HG02678 (cell line): ENCODE data around the gene NTF4.

Experiments
- ATAC-seq: cut with Tn5 transposase; IDR thresholded peaks from one replicate; pipeline ENCODE4 v1.9.1; 2021; ENCODE audit warnings: mild to moderate bottlenecking, moderate library complexity; ENCODE audit not compliant: unreplicated experiment

Gene NTF4, protein sequence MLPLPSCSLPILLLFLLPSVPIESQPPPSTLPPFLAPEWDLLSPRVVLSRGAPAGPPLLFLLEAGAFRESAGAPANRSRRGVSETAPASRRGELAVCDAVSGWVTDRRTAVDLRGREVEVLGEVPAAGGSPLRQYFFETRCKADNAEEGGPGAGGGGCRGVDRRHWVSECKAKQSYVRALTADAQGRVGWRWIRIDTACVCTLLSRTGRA

DNA sequence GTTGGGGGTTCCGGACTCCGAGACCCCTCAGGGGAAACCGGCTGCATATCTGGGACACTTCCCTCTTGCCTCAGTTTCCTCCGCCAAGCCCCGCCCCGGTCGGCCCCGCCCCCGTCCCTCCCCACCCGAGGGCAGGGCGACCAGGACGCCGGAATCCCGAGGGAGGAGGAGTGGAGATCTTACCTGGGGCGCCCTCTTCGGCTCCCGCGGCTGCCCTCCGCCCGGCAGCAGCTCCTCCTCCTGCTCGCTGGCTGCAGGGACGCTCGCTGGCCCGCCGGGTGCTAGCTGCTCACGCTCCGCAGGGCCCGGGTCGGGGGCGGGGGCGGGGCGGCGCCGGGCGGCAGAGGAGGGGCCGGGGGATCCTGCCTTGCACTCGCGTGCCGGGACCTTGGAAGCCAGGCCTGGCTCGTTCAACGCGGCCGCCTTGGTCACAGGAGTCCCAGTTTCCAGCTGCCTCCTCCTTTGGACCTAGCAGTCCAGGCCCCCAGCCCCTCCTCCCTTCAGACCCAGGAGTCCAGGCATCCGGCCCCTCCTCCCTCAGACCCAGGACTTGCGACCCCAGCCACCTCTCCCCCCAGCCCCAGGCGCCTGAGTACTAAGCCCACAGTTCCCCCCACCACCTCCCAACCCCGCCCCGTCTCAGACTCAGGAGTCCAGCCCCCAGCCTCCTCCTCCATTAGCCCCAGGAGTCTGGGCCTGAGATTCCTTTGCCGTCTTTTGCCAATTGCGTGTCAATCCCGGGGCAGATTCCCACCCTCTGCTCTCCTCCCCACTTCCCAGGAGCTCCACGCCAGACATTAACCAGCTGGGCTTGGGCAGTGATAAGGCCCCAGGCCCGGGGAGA lies at the start of gene NTF4:
Gene NTF4, minus strand, starts transcription at position 51 of the 844 bp plus-strand sequence. CDS start 2,821 bp downstream, outside the sequence.
- no peak for ATAC-seq

DNA sequence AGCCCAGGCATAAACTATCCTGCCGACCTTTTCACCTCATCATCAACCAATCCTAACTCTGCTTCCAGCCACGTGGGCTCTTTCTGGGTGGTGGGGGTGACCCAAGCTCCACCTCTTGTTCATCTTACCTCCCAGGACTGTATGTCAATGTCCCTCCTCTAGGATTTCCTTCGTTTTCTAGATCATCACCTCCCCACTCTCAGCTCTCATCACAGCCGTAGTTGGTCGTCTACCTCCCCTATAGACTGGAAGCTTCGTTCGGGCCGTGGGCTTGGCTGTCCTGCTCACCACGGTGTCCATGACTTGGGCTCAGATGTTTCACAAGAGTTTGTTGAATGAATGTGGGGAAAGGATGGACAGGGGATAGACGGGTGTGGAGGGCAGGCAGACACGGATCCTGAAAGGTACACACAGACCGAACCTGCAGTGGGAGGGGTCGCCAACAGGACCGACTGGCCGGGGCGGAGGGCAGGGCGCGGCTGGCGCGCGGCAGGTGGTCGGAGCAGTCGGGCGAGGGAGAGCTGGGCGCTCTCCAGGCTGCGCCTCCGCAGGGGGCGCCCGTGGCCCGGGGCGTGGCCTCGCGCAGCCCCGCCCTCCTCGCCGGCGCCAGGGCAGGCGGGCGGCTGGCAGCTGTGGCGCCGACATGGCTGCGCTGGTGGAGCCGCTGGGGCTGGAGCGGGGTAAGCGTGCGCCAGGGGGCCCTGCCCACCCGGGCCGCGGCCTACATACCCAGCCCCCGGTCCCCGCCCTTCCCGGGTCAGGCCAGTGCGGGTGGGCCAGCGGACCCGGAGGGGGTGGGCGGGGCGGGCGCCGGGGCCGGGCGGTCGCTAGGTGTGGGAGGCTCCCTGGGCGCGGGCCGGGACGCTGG lies 49.4 kb upstream of the NTF4 start, which contains the start of gene LIN7B:
Gene LIN7B, plus strand, starts transcription at position 609 of the 868 bp plus-strand sequence. Its CDS starts 35 bp downstream, at position 644.
- peak; percentile 61 for ATAC-seq

DNA sequence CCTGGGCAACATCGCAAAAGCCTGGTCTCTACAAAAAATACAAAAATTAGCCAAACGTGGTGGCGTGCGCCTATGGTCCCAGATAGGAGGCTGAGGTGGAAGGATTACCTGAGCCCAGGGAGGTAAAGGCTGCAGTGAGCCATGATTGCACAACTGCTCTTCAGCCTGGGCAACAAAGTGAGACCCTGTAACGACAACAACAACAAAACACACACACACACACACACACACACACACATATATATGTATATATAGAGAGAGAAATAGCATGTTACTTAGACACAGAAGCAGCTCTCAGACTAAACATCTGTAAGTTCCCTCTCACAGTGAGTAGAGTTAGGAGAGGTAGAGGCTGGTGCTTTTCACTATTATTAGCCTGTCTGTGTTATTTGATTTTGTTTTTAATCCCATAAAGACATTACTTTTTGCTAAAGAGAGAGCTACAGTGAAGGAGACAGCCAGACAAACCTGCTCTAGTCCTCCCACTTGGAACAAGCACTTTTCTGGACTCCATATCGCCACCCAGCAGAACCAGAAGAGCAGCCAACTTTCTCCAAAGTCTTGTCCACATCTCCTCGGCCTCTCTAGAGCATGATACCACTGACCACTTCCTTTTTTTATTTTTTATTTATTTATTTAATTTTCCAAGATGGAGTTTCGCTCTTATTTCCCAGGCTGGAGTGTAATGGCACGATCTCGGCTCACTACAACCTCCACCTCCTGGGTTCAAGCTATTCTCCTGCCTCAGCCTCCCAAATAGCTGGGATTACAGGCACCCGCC lies 46.8 kb upstream of the NTF4 start:
- no peak for ATAC-seq

DNA sequence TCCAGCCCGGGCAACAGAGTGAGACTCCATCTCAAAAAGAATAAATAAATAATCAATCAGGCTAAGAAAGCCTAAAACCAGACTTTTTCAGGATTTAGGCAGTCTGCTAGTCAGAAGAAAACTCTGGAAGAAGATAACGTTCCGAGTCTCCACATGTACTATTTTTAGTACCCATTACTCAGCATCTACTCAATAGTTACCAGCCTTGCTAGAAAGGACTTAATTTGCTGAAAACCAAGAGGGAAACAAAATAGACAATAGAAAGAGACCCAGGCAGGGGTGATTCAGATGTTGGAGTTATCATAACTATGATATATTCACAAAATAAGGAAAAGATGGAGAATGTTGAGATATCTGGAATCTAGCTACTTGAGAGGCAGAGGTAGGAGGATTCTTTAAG lies 45.9 kb upstream of the NTF4 start:
- ATAC-seq: no peak

DNA sequence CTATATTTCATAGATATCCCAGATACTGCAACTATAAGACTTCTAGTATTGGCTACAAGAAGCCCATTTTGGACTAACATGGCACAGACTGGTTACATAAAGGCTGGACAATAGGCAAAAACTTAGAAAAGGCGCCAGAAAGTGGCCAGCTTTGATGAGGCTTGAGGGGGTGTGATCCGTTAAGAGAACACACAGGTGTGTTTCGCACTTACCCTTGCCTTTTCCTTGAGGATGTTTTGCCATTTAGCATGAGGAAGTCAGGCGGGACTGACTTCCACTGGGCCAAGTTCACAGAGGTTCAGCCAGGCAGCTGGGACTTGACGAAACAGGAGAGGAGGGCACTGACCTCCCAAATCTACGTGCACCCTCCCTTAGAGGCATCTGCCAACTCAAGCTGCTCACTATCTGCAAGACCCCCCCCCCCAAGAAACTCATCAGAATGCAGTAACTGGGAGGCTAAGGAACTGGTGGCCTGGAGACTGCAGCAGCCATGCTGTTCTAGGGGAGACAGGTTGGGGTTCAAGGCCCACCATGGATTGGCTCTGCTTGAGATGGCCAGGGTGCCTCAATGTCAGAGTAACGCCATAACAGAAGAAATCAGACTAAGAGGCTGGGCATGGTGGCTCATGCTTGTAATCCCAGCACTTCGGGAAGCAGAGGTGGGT lies 45.1 kb upstream of the NTF4 start:
- ATAC-seq: no peak

DNA sequence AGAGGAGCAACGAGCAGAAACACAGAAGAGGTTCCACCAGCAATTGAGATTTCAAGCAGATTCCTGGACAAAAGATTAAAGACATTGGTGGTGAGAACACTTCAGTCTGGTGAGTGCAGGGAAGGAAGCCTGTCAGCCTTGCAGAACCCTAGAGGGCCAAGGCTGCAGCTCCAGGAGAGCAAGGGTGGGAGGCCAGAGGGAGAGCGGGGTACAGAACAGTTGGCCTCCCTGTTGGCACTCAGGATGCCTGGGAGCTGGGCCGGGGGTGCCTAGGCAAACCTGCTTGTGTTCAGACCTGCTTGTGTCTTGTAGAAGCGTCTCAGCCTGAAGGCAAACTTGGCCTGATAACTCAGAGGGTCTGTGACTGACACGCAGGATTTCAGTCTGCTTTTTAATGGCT lies 44.4 kb upstream of the NTF4 start:
- no peak for ATAC-seq

DNA sequence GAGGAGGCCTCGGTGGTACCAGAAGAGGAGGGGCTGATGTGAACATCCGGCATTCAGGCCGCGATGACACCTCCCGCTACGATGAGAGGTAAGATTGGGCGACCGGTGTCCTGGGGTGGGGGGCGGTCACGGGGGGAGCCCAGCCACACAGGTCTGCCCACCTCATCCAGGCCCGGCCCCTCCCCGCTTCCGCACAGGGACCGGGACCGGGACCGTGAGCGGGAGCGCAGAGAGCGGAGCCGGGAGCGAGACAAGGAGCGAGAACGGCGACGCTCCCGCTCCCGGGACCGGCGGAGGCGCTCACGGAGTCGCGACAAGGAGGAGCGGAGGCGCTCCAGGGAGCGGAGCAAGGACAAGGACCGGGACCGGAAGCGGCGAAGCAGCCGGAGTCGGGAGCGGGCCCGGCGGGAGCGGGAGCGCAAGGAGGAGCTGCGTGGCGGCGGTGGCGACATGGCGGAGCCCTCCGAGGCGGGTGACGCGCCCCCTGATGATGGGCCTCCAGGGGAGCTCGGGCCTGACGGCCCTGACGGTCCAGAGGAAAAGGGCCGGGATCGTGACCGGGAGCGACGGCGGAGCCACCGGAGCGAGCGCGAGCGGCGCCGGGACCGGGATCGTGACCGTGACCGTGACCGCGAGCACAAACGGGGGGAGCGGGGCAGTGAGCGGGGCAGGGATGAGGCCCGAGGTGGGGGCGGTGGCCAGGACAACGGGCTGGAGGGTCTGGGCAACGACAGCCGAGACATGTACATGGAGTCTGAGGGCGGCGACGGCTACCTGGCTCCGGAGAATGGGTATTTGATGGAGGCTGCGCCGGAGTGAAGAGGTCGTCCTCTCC lies 43.2 kb upstream of the NTF4 start:
- ATAC-seq: no peak

DNA sequence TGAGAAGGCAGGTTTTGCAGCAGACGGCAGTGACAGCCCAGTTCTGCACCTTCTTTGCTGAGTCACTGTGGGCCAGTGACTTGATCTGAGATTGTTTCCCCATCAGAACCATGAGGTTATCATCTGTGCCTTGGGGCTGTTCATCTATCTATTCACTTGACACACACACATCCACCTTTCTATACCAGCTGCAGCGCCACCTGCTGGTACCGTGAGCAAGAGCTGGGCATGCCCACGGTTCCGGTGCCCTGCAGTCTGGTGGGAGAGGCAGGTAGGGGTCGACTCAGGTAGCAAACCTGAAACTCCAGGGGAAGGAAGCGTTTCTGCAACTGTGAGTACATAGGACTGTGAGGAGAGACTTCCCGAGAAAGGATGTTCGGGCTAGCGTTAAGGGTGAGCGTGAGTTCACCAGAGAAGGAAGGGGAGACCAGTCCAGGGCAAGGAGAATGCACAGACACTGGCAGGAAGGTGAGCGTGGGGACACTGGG lies 42.1 kb upstream of the NTF4 start:
- ATAC-seq: no peak

DNA sequence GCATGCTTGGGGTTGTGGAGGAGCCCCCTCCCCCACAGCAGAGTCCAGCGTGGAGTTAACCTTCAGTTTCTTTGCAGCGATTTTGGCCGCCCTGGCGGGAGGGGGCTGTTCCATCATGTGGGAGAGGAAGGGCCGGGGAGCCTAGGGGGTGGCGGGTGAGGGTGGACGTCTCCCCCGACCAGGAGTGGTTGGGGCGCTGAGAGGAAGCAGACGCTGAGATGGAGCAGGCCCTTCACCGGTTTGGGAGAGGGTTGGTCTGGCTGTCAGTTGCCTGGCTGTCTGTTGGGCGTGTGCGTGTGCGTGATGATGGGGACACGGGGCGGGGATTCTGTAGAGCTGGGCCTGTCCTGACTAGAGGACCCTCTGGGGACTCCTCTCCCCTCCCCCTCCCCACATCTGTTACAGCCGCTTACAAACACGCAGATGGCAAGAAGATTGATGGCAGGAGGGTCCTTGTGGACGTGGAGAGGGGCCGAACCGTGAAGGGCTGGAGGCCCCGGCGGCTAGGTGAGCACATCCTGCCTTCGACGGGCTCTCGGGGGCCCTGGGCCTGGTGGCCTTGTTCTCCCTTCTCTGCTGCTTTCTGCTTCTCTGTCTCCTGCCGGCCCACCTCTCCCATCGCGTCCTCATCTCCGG lies 39.7 kb upstream of the NTF4 start:
- ATAC-seq: no peak

DNA sequence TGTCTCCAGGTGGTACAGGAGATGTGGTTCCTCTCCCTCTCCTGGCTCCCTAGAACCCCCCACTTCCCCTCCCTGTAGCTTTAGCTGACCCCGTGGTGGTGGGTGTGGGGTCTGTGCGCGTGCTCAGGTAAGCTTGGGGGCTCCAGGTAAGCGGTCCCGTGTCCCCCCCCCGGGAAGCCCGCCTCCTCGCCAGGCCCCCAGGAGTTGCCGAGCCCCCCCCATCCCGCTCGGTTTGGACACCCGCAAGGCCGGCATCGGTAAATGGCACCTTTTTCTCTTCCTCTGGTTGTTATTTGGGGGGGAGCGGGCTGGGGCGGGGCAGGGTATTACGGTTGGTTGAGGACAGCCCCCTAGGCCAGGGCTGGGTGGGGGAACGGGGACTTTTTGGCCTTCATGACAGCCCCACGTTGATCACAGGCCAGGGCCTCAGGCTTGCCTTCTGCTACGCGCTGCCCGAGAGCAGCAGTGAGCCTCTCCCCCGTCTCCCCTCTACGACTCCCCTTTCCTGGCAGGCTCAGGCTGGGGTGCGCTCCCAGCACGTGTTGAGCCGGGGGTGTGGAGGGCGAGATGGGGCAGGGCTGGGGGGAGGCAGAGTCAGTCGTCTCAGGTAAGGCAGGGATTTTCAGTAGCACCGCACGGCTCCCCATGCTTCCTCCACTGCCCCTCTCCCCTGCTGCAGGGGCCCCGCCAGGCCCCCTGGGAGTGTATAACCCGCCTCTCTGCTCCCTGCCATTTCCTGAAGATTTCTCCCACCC lies 38.9 kb upstream of the NTF4 start:
- no peak for ATAC-seq

DNA sequence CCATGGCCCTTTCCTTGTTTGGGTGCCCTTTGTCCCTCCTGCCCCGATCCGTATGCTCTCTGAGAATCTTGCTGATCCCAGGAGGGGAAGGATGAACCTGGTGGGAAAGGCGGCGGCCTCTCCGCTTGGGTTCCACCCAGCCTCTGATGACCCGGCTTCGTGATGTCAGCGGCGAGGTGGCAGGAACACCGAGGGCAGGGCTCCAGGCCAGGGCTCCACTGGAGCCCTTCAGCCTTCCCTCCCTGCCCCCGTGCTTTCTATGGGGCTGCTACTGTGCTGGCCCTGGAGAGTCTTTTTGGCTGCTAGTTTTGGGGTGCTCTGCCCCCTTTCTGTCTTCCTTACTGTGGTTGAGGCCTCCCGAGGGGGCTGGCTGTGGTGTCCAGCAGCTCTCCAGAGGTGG lies 37.7 kb upstream of the NTF4 start:
- ATAC-seq: no peak

DNA sequence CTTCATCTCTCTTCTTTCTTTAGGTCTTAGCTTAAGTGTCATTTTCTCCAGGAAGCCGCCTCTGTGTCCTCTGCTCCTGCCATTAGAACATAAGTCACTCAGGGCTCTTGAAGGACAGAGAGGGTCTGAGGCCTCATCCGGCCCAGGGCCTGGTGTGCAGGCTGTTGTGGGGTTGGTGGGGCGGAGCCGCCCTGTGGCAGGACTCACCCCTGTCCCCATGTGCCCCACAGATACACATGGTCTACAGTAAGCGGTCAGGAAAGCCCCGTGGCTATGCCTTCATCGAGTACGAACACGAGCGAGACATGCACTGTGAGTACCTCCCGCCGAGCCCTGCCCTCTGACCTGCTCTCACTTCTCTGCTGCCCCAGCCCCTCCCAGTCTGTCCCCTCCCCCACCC lies 36.5 kb upstream of the NTF4 start:
- no peak for ATAC-seq

DNA sequence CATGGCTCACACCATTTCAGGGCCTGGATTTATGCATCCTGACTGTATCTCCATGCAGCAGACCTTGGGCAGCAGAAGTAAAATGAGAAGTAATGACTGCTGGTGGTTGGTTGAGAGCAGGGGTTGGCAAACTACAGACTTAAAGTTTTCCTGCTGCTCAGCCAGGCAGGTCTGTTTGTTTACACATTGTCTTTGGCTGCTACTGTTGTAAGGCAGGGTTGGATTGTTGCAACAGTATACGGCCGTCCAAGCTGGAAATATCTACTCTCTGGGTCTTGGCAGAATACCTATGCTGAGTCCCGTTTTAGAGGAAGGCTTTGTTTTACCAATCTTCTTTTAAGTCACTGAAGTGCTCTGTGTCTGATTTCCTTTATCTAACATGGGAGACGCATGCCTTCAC lies 34.2 kb upstream of the NTF4 start:
- no peak for ATAC-seq

DNA sequence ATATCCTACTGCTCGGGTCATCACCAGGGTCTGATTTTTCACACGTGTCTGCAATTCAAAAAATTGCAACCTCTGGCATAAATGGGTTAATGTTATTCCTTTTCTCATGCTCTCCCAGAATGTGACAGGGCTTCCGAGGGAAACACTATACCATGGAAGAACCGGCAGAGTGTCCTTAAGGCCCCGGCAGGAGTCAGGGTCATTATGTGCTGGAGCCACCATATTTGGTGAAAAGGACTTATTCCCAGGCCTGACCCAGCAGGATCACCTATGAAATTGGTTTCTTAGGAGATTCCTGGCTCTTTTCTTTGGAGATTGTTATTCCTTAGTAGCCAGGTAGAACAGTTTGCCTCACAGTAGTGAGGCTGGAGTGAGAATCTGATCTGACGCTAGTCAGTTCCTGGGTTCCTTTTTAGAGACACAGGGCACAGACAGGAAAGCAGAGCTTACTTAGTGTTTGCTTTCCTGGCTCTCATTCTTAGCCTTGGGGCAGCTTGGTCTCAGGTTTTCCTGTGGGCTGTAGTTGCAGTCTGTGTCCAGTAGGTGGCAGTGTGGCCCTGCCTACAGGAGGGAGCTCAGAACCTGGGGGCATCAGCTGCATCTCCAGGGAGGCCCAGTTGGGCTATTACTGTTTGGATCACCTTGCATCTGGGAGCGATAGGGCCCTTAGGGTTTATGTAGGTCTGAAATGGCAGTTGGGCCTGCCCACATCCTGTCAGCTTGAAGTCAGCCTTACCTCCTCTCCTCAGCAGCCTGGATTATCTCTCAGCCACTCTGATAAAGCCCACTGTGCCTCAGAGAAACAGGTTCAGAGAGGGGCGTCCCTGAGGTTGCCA lies 33.1 kb upstream of the NTF4 start:
- no peak for ATAC-seq

DNA sequence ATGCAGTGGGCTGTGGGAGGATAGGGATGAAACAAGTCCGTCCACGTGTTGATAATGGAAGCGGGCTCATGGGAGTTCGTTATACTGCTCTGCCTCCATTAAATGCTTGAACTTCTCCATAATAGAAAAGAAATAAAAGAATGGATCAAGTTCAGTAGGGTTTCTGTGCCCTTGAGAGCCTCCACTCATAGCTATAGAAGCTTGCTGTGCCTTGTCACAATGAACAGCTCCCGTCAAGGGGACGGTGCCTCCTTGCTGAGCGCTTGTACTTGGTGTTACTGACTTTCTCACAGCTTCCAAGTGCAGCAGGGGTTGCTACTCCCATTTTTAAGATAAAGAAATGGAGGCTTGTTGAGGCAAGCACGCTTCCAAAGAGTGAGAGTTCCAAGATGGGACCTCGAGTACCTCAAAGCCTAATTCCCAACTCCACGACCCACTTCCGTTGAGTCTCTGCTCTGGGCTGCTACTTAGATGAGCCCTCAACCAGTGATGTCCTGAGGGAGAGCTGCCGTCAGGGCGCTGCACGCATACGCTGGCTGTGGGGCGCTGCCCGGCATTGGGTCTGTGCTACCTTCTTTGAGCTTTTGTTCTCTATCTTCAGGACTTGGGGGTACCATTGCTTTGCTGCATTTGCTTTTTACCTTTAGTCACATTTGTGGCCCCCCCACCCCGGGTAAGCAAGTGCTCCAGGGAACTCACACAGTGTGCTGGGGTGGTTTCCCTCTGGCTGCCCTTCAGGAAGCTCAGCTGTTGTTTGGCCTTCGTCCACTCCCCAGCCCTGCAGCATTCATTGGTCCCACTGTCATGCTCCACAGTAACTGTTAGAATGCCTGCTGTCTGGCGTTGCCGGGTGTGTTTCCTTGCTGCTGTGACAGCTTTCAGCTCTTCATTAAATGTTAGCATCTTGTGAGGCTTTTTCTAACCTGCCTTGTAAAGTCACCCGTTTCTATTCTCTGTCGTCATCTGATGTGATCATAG lies 30.2 kb upstream of the NTF4 start:
- ATAC-seq: no peak

DNA sequence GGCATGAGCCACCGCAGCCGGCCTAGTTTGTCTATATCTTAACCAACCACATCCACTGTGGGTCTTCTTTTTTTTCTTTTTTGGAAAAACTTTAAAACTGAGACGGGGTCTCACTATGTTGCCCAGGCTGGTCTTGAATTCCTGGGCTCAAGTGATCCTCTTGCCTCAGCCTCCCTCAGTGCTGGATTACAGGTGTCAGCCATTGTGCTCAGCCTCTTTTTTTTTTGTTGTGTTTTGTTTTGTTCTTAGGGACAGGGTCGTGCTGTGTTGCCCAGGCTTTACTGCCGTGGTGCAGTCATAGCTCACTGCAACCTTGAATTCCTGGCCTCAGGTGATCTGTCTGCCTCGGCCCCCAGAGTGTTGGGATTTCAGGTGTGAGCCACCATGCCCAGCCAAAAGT lies 28.1 kb upstream of the NTF4 start:
- no peak for ATAC-seq
